Panc1 (cell line): Measurements from ENCODE around the gene RASSF7. TPM values are rescaled to one million over a fixed set of nuclear protein-coding genes. Genes with fewer than 3 reads are reported as not detected.

Source experiments
- ATAC-seq: fragments of 200-7000 bp; cut with Tn5 transposase; 2 replicates; pipeline ENCODE4 v1.9.1; 2020; ENCODE audit warnings: mild to moderate bottlenecking, moderate library complexity
- BruUV-seq: library from RNA; stranded (reverse); fragments of 400-500 nt; replicated peaks from 2 replicates; lab custom pipeline; 2021; lab: Mats Ljungman, UMichigan
- CTCF ChIA-PET: fragments of 300-600 bp; sonication (Branson Sonifier 250); formaldehyde crosslinking; loops from one replicate; lab custom pipeline; 2022; ENCODE audit warnings: antibody characterized with exemption; lab: Charles Lee
- POLR2A ChIA-PET: fragments of 300-600 bp; sonication (Branson Sonifier 250); formaldehyde crosslinking; loops from one replicate; lab custom pipeline; 2022; ENCODE audit warnings: antibody characterized with exemption; lab: Charles Lee
- DNase-seq: peaks from one replicate; pipeline ENCODE4 v3.0.0-alpha.2; 2010; ENCODE audit warnings: low read depth, low spot score
- H3K27ac ChIP-seq: 2 replicates; pipeline ENCODE4 v1.5.1; 2011; ENCODE audit warnings: mild to moderate bottlenecking, low read length, inconsistent platforms
- H3K27me3 ChIP-seq: fragments of 200-500 bp; sonication (Bioruptor generic); 2 replicates; pipeline ENCODE4 v1.6.0; 2014; ENCODE audit warnings: low read length, inconsistent platforms; ENCODE audit not compliant: control insufficient read depth, insufficient read depth
- H3K36me3 ChIP-seq: fragments of 200-500 bp; sonication (Bioruptor generic); 2 replicates; pipeline ENCODE4 v1.5.1; 2014; ENCODE audit warnings: inconsistent platforms, mild to moderate bottlenecking, low read length, moderate library complexity; ENCODE audit not compliant: control insufficient read depth, insufficient read depth
- H3K4me1 ChIP-seq: 2 replicates; pipeline ENCODE4 v1.5.1; 2011; ENCODE audit warnings: inconsistent platforms, mild to moderate bottlenecking, low read length, moderate library complexity; ENCODE audit not compliant: control insufficient read depth, insufficient read depth
- H3K4me3 ChIP-seq, 2 experiments: 2 replicates each; pipeline ENCODE4 v1.5.1; 2011 to 2012; ENCODE audit warnings: low read depth in 2 of 2, low read length in 2 of 2, mild to moderate bottlenecking in 2 of 2, inconsistent platforms in 1 of 2, moderate library complexity in 1 of 2
- H3K9me3 ChIP-seq: fragments of 200-500 bp; sonication (Bioruptor generic); 2 replicates; pipeline ENCODE4 v1.5.1; 2014; ENCODE audit warnings: low read depth, mild to moderate bottlenecking, inconsistent platforms, low read length, moderate library complexity; ENCODE audit not compliant: control insufficient read depth, insufficient read depth
- CTCF ChIP-seq: fragments of 450-650 bp; IDR thresholded peaks from 2 replicates; pipeline ENCODE4 v1.5.1; 2017; ENCODE audit warnings: mild to moderate bottlenecking
- POLR2AphosphoS5 ChIP-seq: IDR thresholded peaks from 2 replicates; pipeline ENCODE4 v1.6.1; 2012; ENCODE audit warnings: mild to moderate bottlenecking, low read depth, low read length, moderate library complexity
- REST ChIP-seq, 2 experiments: IDR thresholded peaks; 2 replicates each; pipeline ENCODE4 v1.6.1; 2011 to 2012; ENCODE audit warnings: low read depth in 2 of 2, control low read depth in 1 of 2, low read length in 1 of 2, mild to moderate bottlenecking in 1 of 2, moderate library complexity in 1 of 2; ENCODE audit not compliant: insufficient read depth in 1 of 2
- SIN3A ChIP-seq: IDR thresholded peaks from 2 replicates; pipeline ENCODE4 v1.6.1; 2012; ENCODE audit warnings: low read depth, mild to moderate bottlenecking, low read length, moderate library complexity, borderline replicate concordance; ENCODE audit not compliant: insufficient read depth
- TCF7L2 ChIP-seq: IDR thresholded peaks from 2 replicates; pipeline ENCODE4 v1.6.1; 2011; ENCODE audit warnings: mild to moderate bottlenecking, low read depth, low read length, inconsistent platforms
- in situ Hi-C: cut with HindIII; loops from 2 replicates; pipeline ENCODE4 v1.10.0; 2016; ENCODE audit warnings: low sequenced_read_pairs, low pct_unique_long_range_greater_than_20kb
- intact Hi-C: fragments of 100-400 bp; cut with micrococcal nuclease; formaldehyde crosslinking; loops from one replicate; pipeline ENCODE4 v1.10.0; 2022; ENCODE audit not compliant: unreplicated experiment
- total RNA-seq: library from RNA; stranded (reverse); gene quantifications from one replicate; pipeline ENCODE4 v1.2.1, GENCODE V29; 2021; ENCODE audit not compliant: unreplicated experiment

The RASSF7 gene
- total RNA-seq, 1 experiment from 2014 or later = 81.8 TPM

- intact Hi-C loops (no loop called here), in situ Hi-C loops (no loop called here)
- ATAC-seq = no peak
- H3K27me3 ChIP-seq = no peaks in the 10 kb centered on the region
- no peak overlapping the region for H3K27ac ChIP-seq
- BruUV-seq = TSS peak; percentile 66
- H3K36me3 ChIP-seq = no peaks in the 10 kb centered on the region; the same call in 1 of the 2 replicates
- CTCF ChIA-PET = no interaction called here
- TF ChIP-seq REST (IDR thresholded peaks at IDR 0.05; ENCODE audit: insufficient read depth in 1 of 2, low read depth in 2 of 2, low read length in 1 of 2) (no peak), TCF7L2 (no peak), CTCF (no peak), SIN3A (no peak), POLR2AphosphoS5 (no peak)
- peaks cover 30% of the 10 kb centered on the region for H3K4me1 ChIP-seq
- DNase-seq = no peak
- POLR2A ChIA-PET = no interaction called here
- H3K4me3 ChIP-seq = no peak overlapping the region
- no peaks in the 10 kb centered on the region for H3K9me3 ChIP-seq
Measured at GRCh38 chr11:538431-539051, 22.2 kb upstream of the RASSF7 start.

GRCh38 chr11:539971-540481 is 20.7 kb upstream of the RASSF7 start:
- no TSS peak for BruUV-seq
- intact Hi-C loops = no loop called here
- ATAC-seq (no peak), DNase-seq (no peak)
- ChIA-PET POLR2A (no interaction called here), CTCF (interaction anchor here (0.6 kb wide), 1 partner anchor 11 kb away, joined by 3 read pairs; no protein-coding TSS in a partner anchor)
- H3K36me3 ChIP-seq = no peaks in the 10 kb centered on the region
- in situ Hi-C loops = no loop called here
- no peaks in the 10 kb centered on the region for H3K27me3 ChIP-seq
- no peaks in the 10 kb centered on the region for H3K9me3 ChIP-seq
- H3K4me1 ChIP-seq = peaks cover 20% of the 10 kb centered on the region
- no peak overlapping the region for H3K27ac ChIP-seq
- TF ChIP-seq TCF7L2 (no peak), REST (IDR thresholded peaks at IDR 0.05; ENCODE audit: insufficient read depth in 1 of 2, low read depth in 2 of 2, low read length in 1 of 2) (no peak), POLR2AphosphoS5 (no peak), CTCF (no peak), SIN3A (no peak)
- no peak overlapping the region for H3K4me3 ChIP-seq
